Fibroblast of skin of right quadriceps (primary cell): Measurements from ENCODE around the gene NEK10.

Experiments
- DNase-seq: peaks from one replicate; pipeline ENCODE4 v3.0.0-alpha.2; 2013

The NEK10 gene

DNA sequence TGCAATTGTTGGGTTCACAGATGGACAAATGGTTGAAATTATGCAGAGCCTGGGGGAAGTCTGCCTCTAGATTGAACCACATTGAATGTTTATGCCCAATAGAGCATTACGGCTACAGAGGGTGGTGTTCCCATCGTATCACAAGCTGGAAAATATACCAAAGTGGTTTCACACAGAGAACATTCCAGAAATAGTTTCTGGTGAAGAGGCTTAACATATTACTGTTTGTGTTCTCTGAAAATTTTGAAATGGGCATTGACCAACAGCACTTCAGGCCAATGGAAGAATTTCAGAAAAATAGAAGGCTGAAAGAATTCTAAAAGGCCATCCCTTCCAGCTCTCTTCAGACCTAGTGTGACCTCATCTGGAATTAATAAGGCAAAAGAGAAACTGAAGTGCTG is 203.9 kb downstream of the NEK10 start:
- DNase-seq, result peak; percentile 89

DNA sequence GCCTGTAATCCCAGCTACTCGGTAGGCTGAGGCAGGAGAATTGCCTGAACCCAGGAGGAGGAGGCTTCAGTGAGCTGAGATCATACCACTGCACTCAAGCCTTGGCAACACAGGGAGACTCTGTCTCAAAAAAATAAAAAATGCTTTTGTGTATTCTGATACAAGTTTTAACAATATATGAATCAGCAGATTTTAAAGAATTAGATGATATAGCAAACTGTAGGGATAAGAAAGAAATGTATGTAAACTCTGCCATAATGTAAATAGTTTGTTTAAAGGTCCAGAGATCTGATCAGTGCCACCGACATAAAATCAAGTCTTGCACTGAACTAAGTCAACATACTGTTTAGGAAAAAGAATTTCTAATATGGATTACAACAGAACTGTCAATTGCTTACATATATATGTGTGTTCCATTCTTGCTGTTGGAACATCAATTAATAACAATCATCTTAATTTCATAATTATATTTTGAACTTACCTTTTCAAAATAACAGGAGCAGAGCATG is 208.3 kb downstream of the NEK10 start:
- no peak for DNase-seq

DNA sequence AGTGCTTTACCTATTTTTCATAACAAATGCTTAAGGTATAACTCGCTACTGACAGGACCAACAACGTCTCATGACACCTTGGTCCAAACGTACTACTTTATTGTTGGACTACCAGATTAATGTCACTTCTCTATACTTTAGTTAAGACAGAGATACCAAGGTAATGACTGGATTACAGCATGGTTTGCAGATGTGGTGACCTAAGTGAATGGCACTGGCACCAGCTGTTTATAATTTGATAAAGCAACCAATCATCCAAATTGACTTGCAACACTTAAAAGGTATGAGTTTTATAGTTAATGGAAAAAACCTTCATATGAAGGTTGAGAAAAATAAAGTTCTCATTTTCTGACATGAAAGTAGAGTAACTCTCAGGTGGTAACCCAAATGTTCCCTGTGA is 209.0 kb downstream of the NEK10 start:
- DNase-seq, result peak; percentile 7

DNA sequence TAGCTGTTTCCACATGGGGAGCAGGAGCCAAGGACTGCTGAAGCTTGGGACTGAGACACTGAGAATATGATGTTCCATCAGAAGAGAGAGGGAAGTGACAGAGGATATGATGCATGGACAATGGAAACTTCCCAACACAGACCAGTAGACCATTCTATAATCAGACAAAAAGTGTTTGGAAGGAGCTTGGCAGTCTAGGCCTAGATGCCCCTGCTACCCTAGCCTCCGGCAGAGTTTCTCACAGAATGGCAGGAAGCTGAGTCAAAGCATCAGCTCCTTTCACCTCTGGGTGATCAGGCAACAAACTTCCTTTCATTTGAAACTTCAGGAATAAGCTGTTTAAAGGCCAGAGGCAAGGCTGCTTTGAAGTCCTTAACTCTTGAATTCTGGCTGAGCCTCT is 222.0 kb downstream of the NEK10 start:
- no peak for DNase-seq

DNA sequence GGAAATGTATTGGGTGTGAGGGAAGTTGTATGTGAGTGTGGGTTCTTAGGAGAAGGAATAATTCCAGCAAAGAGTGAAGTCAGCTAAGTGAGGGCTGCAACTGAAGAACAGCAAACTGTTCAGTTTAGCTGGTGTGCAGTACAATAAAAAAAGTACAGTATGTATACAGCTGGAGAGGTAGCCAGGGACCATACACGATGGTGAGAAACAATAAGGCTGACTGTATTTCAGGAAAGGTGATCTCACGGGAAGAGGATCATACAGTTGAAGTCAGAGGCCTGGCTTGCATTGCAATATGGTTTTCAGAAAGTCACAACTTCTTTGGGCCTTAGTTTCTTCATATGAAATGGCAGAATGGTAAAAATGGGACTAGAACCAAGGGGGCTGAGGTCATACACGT is 222.4 kb downstream of the NEK10 start:
- DNase-seq, result no peak

DNA sequence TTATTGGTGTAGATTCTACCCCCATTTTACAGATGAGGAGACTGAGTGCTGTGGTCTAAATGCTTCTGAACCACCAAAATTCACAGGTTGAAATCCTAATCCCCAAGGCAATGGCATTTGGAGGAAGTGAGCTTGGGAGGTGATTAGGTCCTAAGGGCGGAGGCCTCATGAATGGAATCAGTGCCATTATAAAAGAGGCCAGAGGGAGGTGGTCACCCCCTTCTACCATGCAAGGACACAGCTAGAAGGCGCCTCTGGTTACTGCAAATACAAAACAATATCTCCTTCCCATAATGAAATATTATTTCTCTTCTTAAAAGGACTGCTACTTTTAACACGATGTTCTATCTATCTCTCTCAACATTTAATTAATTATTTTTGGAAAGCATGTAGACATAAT is 223.5 kb downstream of the NEK10 start:
- DNase-seq, result no peak

DNA sequence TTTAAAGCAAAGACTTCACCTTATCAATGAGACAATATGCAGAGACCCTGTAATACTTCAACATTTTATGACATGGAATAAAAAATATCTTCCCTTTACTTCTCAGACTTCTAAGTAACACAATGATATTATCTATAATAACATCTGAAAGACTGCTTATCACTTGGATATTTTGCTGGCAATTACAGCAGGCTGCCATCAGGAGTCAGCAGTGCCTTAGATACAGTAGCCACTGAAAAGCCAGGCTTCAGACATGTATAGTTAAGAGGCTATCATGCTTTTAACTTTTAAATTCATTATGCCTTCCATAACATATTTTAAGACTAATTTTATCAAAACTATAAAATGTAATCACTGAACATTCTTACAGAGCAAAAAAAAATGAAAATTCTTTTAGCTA is 227.5 kb downstream of the NEK10 start:
- DNase-seq, result no peak

DNA sequence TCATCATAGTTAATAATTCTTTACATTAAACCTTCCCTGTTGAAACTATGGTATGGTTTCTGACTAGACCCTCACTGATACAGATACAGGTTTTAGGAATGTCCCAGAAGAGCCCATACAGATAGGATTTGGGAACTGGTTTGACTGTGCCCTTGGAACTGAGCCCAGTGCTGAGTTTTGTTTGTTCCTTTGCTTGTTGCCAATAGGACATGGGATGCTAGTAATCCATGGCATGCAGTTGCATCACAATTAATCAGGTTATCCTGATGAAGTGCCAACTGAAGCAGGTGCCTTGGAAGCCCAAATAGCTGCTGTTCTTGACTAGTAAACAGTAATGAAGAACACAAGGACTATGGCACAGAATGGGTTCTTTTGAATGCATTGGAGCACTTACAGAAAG is 230.6 kb downstream of the NEK10 start:
- no peak for DNase-seq

DNA sequence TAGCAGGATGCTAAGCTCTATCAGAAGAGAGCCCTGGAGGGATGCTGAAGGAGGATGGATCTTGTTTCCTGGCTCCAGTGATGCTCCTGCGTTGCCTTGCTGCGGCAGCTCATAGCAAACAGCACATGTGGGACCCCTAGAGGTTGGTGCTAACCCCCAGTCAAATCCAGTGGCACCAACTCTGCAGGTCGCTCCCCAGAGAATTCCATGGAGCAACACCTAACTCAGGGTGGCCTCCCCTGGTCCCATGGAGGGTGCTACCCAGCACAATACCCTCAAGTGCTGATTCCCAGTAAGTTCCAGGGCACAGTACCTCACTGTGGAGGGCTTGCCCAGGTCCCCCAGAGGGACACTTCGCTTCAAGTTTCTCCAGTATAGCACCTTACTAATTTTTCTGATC is 231.2 kb downstream of the NEK10 start:
- no peak for DNase-seq

DNA sequence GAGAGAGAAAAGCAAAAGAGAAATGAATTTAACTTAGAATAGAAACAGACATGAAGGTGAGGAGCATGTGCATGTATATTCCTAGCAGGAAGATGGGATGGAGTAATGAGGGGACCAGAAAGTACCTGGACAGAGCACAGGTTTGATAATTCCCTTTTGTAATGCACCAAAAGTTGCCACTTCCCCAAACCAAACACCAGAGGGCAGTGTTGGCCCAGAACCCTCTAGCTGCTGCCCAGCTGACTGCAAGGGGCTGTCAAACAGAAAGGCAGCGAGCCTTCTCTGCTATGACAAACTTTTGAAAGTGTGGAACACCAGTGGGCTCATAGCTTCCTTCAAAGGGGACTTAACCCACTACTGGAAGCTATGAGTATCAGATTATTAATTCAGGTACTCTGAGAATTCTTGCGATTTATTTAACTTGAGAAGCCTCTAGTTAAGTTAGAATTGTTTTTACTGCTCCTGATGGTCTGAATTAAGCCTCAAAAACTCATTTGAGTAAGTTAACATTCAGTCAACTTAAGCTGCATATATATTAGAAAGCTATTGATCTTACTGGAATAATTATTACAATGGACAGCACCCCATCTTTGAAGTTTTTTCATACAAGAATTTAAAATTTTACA is 234.9 kb downstream of the NEK10 start:
- DNase-seq, result peak; percentile 58

DNA sequence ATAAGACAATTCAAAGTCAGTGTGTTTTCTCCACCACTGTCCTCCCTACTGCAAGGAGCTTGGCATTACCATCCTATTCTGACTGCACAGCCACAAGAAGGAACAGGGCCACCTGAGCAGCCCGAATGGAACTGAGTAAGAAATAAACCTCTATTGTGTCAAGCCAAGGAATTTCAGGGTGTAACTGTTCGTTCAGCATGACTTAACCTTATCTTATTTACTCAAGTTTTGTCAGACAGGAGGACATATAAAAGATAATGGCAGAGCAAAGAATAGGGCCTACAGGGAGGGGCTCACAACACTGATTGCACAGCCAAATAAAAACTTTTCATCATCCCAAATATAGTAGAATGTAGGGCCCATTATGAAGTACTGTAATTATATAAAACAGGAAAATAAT is 236.1 kb downstream of the NEK10 start:
- DNase-seq, result no peak

DNA sequence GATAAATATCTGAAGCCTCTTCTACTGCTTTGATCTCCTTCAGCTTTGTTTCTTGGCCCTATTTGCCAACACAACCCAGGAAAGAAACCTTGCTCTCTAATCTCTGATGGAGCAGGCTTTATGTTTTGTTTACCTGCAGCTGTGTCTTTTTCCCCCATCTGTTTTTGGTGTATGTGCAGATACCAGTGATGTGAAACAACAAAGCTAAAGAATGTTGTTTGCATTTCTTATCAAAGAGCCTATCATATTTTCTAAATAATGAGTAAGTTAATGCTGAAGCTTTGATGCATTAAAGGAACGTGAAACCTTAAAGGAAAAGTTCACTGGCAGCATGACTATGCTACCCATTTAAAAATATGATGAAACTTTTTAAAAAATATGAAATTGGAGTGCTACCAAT is 238.4 kb downstream of the NEK10 start:
- no peak for DNase-seq

DNA sequence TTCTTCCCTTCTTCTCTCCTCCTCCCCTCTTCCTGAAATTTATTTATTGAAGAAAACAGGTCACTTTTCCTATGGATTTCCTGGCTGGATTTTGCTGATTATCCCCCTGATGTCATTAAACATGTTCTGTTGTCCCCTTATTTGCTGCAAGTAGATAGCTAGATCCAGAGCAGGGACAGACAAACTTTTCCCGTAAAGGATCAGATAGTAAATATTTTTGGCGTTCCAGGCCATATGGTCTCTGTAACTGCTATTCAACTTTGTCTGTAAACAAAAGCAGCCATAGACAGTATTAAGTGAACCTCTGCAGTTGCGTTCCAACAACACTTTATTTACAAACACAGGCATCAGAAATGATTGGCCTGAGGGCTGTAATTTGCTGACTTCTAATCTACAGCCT is 241.3 kb downstream of the NEK10 start:
- no peak for DNase-seq

DNA sequence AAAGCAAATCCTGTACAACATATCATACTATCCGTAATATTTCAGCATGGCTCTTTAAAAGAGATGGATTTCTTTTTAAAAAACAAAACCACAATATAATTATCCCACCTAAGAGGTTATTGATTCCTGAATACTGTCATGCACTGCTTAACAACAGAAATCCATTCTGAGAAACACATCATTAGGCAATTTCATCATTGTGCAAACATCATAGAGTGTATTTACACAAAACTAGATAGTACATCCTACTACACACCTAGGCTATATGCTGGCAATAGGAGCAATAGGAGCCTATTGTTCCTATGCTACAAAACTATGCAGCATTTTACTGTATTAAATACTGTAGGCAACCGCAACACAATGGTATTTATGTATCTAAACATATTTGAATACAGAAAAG is 242.0 kb downstream of the NEK10 start:
- DNase-seq, result no peak

DNA sequence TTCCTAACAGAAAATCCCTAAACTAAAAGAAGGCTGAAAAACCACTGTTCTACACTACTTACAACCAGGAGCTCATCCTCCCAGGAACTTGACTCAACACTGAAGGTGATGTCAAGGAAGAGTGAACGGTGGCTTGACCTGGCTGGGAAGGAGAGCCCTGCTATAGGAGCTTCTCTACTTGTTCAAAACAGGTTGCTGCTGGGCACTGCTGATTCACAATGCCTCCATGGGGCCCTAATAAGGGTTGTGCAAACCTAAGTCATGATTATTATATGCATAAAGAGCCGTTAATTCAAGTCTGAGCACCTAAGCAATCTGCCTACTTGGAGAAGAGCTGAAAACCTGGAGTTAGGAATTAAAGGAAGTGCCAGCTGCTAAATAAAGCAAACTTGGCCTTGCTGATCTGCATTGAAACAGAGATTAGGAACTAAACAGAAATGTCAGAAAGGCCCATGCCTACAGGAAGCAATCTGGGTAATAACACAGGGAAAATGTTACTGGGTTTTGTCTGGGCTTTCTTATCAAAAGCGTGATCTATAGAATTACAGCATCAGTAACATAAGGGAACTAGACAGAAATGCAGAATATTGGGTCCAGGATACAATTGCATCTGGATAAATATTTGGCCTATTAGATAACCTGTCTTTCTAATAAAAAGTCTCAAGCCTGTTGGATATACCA is 243.2 kb downstream of the NEK10 start:
- DNase-seq, result no peak

DNA sequence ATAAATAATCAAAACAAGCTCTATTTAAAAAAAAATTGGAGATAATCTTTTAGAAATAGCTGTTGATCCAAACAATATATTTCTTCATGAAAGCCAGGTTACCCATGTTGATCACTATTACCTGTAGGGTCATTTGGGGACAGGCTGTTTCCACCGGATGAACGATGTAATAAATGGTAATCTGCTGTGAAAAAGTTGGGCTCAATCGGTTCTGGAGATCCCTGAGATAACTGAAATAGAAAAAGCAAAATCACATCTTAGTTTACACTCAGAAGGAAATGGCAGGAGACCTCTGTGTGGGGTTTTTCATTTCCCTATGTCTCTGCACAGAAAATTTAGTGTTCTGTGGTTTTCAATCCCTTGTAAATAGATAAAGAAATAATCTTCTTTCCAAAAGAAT is 249.5 kb downstream of the NEK10 start:
- DNase-seq, result no peak

DNA sequence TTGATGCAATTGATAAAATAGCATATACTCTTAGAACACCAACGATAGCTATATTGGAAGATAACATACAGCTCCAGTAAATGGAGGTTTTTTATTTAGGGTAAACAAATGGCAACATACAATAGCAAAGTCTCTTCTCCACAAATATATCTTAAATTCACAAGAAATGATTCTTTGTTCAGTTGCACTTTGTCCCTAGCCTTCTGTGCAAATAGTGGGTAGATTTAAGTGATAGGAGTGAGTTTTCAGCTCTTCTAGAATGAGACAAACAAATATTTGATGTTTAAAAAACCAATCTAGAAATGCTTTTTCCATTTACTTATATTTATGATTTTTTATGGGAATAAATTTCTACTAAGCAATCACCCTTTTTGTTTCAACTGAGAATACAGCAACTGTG is 253.8 kb downstream of the NEK10 start:
- DNase-seq, result no peak

DNA sequence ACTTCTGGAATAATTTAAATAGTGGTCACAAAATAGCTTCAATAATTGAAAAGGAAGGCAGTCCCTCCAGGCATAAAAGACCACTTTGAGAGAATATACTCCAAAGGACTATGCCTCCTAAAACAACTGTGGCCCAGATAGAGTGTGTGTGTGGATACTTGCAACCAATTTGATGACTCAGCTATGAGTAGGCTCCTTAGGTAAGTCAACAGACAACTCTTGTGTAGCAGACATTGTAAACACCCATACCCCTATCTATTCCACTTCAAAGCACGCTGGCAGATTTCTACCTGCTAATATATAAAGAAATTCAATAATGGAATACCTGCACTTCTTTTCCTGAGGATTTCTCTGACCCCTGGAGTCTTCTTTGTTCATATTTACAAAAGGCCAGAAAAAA is 254.5 kb downstream of the NEK10 start:
- no peak for DNase-seq

DNA sequence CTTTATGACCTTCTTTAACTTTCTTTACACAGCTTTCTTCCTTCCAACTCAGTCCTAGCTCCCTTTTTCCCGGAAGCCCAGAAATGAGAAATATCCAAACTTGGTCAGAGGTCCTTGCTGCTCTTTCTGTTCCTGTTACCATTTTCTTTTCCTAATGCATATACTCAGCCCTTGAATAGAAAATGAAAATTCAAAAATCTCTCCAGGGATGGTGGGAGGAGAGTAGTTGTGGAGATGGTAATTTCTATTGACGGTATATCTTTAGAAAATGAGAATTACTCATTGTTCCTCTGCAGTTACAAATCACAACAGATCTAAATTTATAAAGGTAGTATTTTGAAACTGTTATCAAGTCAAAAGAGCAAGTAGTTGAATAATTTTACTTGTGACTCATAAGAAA is 255.1 kb downstream of the NEK10 start:
- no peak for DNase-seq

DNA sequence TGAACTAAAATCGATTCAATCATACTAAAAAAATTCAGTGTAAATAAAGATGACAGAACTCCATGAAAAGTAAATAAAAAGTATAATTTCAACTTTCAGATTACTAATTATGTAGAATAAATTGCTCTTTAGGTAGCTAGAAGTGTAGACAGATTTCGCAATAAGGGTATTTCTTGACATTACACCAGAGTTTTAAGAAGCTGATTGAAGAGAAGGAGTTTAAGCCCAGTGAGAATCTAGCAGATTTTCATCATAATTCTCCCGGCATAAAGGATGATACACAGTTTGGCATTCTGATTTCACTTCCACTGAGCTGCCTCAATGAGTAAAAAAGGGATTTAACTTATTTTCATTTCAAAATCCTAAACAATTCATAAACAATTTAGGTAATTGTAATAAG is 259.2 kb downstream of the NEK10 start:
- DNase-seq, result no peak

DNA sequence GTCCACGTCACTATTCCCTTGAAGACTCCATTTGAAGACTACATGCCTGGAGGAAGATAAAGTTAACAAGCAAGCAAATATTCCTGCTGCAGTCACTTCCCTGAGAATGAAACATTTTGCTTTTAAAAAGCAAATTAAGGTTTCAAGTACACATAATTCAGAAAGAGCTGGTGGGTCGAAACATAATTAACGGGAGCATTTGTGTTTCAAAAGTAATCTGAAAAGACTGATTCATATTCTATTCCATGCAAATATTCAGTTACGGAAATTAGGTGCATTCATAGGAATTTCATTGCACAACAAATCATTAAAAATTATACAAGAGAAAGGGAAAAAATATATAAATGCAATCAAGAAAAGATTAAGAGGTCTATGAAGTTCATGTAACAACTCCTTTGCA is 260.9 kb downstream of the NEK10 start:
- no peak for DNase-seq

DNA sequence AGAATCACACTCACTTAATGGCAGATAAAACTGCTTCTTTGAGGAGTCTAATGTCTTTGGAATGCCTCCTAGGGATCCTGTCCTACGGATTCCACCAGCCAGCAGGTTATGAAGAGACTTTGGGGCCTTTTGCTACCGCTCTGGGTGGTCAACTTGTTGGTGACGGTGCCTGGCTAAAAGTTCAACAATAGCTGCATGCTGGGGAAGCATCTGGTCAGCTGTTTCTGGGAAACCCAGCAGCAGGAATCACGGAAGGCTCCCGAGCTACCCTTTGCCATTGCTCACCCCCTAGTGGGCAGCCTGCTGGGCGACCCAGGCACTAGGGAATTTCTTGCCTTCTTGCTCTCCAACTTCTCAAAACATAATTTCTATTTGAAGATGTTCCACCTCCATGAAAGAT is 263.3 kb downstream of the NEK10 start:
- DNase-seq, result no peak

DNA sequence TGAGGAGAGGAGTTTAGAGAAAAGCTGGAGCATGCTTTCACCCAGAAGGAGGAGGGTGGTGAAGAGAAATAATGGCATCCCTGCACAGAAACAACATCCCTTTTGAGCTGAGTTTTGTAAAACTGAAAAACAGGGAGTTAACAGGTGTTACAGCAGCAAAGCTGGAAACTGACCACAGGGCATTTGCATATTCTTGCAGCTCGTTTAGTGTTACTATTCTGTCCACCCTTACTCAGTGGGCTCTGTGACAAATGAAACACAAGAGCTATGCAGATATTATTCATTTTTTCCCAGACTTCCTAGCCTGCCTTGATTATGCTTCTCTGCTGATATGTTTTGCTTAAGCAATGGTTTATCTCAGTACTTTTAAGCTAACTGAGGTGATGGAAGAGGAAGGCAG is 272.0 kb downstream of the NEK10 start:
- no peak for DNase-seq

DNA sequence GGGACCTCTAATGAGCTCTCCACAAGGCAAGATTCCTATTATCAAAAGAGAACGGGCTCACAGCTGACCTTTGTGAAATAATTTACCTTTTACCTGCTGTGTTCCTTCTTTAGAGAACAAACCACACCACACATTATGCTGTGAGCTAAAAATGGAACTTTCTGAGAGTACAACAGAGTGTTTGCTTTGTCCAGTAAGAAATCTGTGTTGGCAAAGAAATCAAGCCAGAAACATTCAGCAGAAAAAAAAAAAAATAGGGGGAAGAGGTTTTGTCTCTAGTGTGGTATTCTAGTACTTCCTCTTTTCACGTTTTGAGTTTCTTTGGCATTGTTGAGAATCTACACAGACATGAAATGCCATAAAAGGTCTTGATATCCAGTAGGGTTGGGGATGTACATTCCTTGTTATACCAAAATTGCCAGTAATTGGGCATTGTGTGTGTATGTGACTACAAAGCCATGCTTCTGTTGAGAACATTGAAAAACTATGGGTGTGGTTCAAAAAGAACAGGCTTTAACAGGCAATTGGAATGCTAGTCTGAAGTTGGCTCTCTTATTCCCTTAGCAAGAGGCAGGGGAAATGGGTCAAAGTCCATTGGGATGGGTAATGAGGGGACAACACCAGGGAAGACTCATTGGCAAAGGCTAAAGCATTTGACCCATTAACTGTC is 273.5 kb downstream of the NEK10 start:
- no peak for DNase-seq

DNA sequence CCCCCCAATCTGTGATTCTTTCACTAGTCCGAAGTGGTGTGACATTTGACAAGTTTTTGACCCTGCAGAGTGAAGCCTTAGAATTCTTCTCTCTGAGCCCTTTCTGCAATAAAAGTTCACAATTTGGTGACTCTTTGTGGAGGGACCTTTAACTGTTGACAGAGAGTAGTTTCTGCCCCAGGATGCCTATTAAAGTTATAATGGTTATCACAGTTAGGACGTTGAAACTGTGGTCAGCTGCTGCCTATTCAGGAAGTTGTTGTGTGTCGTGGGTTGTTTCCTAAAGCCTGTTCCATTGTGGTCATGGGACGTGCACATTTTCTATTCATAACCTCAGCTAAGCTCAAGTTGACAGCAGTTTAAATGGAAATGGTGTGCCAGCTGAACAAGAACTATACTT is 274.5 kb downstream of the NEK10 start:
- DNase-seq, result no peak
